Measurements from ENCODE around the gene WWC1. TPM values are rescaled to one million over a fixed set of nuclear protein-coding genes. Genes with fewer than 3 reads are reported as not detected.
A peak's percentile ranks its signal among the peaks of the same experiment; 100 is the strongest.

Gene WWC1
- polyA plus RNA-seq, 3 donors, result 65.8 to 104 (median 78.7) TPM

DNA sequence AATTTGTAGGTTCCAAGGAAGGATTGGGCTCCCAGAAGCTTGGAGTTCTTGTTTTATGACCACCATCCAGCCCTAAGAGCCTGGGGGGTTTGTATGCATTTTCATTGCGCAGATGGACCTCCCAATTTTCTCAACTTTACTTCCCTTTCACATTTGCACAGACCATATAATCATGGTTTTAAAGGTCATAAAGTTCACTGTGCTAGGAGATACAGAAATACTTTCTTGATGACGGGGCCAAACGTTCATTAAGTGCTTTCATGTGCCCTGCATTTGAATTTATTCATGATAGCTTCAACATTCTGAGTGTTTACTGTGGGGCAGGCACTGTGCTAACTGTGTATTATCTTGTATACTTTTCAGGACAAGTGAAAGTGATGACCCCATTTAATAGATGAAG lies 51.5 kb downstream of the WWC1 start:
- DNase-seq (ENCODE audit: extremely low read depth in 1 of 11, low read depth in 9 of 11, low spot score in 4 of 11), result no peak

DNA sequence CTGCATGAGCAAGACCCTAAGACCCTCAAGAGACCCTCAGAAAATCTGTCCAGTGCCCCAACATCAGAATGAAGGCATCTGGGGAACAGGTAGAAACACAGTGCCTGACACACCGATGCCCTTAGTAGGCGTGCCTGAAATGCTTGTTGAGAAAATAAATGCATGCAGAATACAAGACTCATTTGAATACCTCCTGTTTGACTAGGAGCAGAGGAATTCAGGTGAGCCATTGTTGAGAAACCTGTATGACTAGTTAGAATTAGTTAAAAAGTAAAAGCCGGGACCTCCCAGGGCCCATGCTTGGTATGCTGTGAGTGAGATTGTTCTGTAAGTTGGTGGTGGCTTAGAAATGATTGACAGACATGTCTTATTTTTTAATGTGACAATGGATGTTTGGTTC lies 55.0 kb downstream of the WWC1 start:
- peak in 9 of 11 donors; percentile 42 to 86 (median 60) for DNase-seq (ENCODE audit: extremely low read depth in 1 of 11, low read depth in 9 of 11, low spot score in 4 of 11)

DNA sequence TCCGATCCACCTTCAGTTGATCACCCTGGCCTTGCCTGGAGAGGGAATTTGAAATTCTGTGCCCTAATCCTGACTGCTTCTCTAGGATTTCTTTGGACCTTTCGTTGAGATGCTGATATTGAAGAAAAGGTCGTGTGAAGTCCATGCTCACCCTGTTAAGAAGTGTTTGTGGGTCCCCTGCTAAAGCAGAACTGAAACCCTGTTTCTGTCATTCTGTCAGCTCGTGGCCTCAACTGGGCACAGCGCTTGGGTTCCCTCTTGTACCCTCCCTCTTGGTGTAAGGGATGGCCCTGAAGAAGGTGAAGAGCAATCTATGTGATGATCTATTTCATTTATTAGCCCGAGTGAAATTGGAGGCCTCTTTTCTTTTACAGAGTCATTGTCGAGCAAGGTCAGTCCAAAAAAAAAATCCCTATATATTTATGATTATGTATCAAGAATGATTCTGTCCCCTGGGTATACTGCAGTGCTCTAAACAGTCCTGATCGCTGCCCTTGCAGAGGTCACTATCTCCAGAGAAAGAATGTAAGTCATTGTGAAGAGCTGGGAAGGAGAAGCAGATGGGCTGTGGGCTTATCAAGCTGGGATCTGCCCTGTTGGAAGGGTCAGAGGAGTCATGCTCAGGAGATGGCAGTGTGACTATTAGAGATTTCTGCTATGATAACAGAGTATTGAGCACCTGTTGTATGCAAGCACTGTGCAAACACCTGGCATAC lies 56.1 kb downstream of the WWC1 start:
- DNase-seq (ENCODE audit: extremely low read depth in 1 of 11, low read depth in 9 of 11, low spot score in 4 of 11), result no peak

DNA sequence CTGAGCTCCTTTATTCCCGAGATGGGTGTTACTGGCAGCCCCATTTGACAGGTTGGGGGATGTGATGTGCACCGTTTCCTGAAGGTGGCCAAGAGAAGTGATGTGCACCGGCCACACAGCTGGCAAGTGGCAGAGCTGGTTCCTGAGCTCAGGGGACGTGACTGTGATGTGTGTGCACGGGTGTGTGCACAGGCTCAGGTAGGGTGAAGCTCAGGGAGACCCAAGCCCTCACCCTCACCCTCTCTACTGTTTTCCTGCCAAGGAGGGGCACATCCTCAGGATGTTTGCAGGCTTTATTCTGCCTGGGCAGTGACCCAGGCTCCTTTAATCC lies 56.6 kb downstream of the WWC1 start:
- DNase-seq (ENCODE audit: extremely low read depth in 1 of 11, low read depth in 9 of 11, low spot score in 4 of 11), result no peak

DNA sequence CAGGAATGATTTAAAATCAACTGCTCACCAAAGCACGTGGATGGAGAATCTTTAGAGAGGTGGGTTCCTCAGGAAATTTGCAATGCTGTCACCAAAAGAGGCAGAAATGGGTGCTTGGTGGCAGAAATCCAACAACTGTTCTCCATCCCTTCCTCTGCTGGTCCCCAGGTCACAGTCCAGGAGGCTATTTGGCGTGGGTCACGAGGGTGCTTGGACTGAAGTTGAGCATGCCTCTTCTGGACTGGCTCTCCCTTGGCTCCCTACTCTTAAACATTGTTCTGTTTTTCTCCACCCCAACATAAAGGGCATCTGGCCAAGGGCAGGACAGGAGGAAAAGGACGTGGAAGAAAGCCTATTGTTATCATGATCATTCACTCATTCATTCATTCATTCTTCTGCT lies 58.9 kb downstream of the WWC1 start:
- no peak for DNase-seq (ENCODE audit: extremely low read depth in 1 of 11, low read depth in 9 of 11, low spot score in 4 of 11)

DNA sequence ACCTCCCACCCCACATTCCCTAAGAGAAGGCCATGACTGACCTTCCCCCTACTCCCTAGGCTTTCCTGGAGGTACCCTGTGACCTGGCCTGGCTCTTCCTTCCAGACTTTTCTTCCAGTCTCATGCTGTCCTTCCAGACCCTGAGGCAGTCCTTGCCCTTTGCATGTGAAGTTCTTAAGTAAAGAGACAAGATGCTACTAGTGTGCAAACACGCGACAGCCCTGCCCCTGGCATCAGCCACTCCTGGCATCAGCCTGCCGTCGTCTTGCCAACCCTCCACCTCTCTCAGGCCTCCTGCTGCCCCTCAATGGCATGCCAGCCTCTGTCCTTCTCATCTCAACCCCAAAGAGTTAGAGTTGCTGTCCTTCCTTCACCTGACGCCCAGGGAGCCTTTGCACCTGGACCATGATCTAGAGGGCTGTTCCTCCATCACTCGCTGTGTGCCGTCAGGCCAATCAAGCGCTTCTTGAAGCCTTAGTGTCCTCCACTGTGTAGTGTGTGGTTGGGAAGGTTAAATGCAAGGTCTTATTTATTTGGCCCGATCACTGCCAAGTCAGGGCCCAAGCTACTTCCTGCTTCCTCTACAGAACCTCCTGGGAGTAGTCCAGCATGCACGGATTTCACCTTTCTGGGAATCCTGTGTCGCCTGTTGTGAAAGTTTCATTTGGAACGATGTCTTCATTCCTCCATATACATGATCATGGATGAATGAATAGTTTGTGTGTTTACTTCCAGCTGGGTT lies 61.9 kb downstream of the WWC1 start:
- no peak for DNase-seq (ENCODE audit: extremely low read depth in 1 of 11, low read depth in 9 of 11, low spot score in 4 of 11)

DNA sequence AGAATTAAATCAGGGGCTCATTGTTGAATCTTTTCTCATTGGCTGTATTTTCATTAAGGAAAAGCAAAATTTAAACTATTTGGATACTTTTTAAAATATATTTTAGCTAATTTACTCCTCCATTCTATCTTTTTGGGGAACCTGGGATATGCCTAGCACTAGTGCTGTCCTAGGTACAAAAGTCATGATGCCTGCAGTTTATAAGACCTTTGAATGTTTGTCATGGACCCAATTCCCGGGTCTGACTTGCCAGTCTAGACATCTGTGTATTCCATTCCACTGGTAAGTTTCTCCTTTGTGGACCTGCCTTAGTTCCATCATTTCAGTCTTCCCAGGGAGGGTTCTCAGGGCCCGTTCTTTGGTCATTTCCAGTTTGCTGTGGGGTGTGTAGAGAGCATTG lies 63.0 kb downstream of the WWC1 start:
- no peak for DNase-seq (ENCODE audit: extremely low read depth in 1 of 11, low read depth in 9 of 11, low spot score in 4 of 11)

DNA sequence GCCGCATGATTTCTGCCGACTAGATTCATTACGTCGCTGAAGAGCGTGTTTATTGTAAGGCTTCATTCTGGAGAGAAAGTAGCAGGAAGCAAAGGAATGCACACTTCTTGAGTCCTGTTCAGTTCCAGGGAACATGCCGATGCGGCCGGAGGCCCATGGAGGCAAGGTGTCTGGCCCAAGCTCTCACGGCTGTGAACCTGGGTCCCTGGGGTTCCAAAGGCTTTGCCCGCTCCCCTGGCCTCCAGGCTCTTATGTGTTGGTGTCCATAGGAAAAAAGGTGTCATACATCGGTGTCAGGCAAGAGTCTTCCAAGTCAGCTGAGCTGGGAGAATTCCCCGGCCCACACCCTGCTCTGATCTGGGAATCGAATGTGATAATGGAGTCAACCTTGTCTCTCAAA lies 64.7 kb downstream of the WWC1 start:
- DNase-seq (ENCODE audit: extremely low read depth in 1 of 11, low read depth in 9 of 11, low spot score in 4 of 11), result no peak

DNA sequence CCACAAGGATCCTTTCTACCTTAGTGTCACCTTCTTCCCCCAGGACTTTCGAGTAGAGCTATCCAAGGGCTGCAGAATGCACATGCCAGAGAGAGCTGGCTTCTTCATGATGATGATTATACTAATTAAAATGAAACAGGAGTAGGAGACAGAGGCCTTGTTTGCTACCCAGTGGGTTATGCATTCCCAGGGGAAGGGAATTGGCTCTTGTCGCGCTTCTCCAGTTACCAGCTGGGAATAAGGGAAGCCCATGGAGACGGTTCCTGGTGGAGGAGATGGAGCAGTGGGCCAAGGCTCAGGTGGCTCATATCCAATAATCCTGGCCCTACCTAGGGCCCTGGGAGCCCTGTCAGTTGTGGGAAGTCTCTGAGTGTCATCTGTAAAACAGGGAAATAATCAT lies 65.1 kb downstream of the WWC1 start:
- no peak for DNase-seq (ENCODE audit: extremely low read depth in 1 of 11, low read depth in 9 of 11, low spot score in 4 of 11)

DNA sequence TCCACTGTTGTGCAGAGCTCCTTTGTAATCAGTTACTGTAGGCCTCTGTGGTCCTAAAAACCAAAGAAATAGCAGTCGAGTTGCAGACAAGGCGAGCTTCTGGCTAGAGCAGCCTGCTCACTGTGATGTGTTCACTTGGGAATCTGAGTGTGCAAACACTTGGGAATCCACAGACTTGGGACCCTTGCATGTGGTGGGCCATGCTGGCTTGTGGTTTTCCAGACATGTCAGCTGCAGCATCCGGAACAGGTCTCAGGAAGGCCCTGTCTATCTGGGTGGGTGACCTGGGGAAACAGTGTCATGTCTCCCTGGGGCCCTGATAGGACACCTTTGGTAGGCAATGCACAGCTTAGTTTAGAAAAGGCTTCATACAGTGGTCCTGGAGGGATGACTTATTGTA lies 66.4 kb downstream of the WWC1 start:
- DNase-seq (ENCODE audit: extremely low read depth in 1 of 11, low read depth in 9 of 11, low spot score in 4 of 11), result no peak

DNA sequence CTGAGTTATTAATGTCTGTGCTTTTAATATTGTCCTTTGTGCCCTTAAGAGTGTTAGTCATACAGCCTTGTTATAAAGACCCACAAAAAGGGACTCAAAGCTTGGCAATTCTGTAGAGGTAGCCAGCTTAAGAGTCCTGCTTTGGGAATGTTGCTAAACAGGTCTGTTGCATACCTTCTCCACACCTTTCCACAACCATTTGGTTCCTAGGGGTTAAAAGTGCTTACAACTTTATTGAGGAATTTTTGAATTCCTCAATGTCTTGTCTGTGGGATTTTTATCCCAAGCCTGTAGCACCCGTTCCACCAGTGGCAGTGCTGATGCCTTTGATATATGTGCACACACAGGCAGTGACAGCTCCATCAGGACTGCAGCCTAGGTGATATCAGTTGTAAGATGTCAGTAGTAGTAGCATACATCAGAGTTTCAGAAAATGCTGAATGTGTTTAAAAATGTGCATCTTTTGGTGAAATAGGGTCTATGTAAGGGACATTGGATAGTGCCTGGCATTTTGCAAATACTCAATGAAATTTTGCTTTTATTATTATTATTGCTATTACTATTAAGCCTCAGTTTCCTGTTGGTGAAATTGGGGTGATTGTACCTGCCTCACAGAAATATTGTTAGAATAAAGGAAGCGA lies 68.5 kb downstream of the WWC1 start:
- DNase-seq (ENCODE audit: extremely low read depth in 1 of 11, low read depth in 9 of 11, low spot score in 4 of 11), result no peak

DNA sequence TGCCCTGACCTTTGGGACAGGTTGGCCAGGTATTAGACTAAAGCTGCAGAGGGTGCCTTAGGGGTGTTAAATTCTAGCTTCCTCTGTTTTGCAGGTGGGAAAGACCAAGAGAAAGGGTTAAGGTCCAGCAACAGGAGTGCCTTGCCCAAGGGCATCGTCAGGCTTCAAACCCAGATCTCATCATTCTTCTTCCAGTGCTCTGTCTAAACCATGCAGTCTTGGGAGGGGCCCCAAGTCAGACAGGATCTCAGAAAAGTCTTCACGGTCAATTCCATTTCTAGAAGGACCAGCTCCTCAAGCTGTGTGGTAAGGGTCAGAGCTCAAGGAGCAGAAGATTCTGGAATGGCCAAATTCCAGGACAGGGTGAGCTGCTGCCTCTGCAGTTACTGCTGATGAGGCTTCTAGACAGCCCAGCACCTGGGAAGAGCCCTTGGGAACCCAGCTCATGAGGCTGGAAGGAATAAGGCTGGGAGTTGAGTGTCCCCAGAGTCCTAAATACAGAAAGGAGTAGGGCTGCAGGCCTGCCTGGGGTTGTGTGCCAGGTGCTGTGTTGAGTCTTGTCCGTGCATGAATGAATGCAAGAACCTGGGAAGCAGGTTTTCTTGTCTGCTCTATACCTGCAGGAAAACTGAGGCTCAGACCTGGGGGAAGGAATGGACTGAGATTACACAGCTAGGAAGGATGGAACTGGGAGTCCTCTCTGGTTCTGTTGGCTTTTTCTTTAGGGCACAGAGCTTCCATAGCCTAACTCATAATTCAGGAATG lies 69.3 kb downstream of the WWC1 start:
- DNase-seq (ENCODE audit: extremely low read depth in 1 of 11, low read depth in 9 of 11, low spot score in 4 of 11), result no peak

DNA sequence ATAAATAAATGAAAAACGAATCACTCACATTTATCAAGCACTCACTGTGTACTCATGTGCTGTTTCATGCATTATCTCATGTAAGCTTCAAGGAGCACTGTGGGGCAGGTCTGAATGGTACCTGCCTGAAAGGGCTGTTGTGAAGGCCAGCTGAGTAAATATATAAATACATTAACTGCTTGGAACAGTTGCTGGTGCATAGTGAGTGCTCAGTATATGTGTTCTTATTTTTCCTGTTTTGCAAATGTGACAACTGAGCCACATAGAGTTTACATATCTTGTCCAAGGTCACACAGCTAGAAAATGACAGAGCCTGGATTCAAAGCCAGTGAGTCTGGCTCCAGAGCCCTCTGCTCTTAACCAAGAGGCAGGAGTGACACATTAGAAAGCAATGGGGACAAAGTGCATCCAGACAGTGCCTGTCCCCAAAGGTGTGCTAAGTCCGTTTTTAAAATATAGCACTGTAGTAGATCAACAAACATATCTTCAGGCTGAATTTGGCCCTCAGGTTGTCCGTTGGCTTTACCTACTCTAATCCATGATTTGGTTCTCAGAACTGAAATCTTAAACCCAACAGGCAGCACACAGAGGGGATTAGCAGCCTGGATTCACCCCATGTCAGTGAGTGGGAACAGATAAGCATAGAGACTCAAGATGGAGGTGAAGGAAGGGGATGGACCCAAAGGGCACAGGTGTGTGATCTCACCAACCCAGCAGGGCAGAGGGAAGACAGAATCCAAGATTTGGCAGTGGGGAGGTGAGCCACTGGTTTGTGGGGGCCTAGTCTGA lies 70.8 kb downstream of the WWC1 start:
- no peak for DNase-seq (ENCODE audit: extremely low read depth in 1 of 11, low read depth in 9 of 11, low spot score in 4 of 11)

DNA sequence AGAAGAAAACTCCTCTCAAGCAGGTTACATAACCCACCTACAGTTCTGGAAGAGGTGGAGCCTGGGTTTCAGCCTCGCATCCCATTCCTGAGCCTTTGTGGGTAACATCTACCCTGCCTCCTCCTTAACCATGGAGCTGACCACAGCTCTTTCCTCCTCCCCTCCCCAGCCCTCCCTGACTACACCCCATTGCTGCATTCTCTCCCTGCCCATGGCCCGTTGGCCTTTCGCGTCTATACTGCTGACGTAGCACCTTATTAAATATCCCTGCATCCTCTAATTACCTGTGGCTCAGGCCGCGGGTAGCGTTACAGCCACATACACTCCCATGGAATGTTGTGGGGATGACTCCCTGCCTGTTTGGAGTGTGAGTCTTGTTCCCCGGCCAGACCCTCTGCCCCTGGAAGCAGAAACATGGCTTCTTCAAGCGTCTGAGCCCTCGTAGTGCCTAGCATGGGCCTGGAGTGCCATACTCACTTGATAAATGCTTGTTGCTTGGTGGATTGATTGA lies 72.8 kb downstream of the WWC1 start:
- DNase-seq (ENCODE audit: extremely low read depth in 1 of 11, low read depth in 9 of 11, low spot score in 4 of 11), result no peak

DNA sequence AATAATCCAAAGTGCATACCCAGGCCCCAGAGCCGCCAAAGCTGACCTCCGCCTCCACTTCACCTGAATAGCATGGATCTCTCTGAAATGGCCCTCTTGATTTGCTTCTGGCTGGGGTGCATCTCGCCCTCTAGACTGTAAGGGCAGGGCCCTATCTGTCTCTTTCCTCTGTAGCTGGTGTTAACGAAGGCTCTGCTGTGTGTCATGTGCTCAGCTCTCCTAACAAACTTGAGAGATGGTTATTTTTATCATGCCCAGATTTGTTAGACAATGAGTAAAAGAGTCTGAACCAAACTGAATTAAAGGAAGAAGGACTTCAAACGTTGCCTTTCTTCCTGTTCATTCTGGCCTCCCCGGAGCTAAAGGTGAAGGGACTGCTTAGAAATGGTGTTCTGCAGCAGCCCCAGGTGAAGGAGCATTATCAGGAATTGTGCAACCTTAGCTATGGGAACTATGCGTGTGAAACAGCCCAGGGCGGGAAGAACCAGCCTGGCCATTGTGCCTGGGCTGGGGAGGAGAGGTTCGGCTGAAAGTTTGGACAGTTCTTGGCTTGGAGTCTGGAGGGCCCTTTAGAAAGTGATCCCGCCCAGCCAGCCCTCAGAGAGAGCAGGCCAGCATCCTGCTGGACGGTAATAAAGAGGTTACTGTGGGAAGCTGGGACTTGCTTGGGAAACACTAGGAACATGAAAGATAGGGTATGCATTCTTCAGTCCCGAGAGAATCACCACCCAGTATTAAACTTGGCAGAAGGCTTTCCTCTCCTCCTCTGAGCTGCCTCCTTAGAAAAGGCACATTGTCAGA lies 73.5 kb downstream of the WWC1 start:
- DNase-seq (ENCODE audit: extremely low read depth in 1 of 11, low read depth in 9 of 11, low spot score in 4 of 11), result no peak

DNA sequence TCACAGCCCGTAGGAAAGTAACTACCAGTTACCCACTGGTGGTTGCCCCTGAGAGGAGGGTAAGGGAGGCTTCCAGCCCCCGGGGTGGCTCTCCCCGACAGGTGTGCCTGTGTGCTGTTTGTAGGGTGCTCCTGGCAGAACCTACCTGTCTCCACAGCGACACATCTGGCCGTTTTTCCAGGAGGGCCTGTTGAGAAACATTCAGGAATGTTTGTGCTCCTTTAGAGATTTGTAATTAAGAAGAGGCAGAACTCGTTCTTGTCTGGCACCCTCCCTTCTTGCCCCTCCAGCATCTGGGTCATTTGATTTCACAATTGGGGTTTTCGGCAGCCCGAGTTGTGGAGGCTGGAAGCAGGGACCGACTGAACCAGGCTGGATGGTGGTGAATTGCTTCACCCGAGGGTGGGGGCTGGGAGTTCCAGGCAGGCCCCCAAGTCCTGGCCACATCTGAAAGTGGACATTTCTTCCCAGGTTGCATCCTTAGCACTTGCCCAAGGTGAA lies 74.2 kb downstream of the WWC1 start:
- DNase-seq (ENCODE audit: extremely low read depth in 1 of 11, low read depth in 9 of 11, low spot score in 4 of 11), result peak in 4 of 11 donors; percentile 20 to 35 (median 27)

DNA sequence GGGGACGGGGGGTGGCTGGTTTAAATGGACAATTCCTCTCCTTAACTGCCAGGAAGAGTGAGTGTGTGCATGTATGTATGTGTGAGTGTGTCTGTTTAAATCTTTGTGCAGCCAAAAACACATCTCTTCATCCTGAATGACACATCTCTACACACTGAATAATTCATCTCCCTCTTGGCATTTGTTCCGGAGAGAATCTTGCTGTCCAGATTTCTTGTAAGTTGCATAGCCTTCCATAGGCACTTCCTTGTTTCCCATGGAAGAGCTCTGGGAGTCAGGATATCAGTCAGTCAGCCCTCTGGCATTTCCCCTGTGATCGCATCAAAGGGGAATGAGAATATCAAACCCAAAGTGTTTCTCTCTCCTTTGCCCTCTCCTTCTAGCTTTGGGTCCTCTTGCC lies 74.7 kb downstream of the WWC1 start:
- DNase-seq (ENCODE audit: extremely low read depth in 1 of 11, low read depth in 9 of 11, low spot score in 4 of 11), result no peak

DNA sequence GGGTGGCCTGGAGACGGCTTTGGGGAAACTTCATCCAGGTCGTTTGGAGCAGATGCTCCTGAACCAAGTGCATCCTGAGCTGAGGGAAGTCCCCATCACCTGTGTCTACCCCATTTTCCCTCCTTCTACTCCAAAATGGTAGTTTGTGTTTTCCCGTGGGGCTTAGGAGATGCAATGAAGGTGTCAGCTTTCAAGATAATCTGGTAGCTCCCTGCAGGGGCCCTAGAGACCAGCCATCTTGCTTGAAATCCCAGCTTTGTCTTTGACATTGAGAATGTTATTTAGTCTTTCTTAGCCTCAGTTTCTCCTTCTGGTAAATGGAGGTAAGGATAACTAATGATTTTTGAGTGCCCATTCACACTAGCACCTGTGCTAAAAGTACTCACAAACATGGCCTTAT lies 77.4 kb downstream of the WWC1 start:
- no peak for DNase-seq (ENCODE audit: extremely low read depth in 1 of 11, low read depth in 9 of 11, low spot score in 4 of 11)

Data from renal cortex interstitium (tissue), 11 donors.